DND-41 (cell line): ENCODE measurements around the gene ADAMTSL3.
"Not testable (repeated sequence)": the region's sequence is repeated elsewhere in the genome, so short reads cannot be mapped to it uniquely, and the experiment has no call there.

Experiments
- ATAC-seq: fragments of 200-7000 bp; cut with Tn5 transposase; 3 replicates; pipeline ENCODE4 v1.9.1; 2021; ENCODE audit warnings: low read depth; ENCODE audit not compliant: insufficient read depth
- DNase-seq: peaks from one replicate; pipeline ENCODE4 v3.0.0-alpha.2; 2020
- H2AFZ ChIP-seq: 2 replicates; pipeline ENCODE4 v1.6.0; 2012; ENCODE audit warnings: low read depth, low read length
- H3K27ac ChIP-seq: 2 replicates; pipeline ENCODE4 v1.5.1; 2012; ENCODE audit warnings: low read length, inconsistent platforms
- H3K27me3 ChIP-seq: fragments of 200-600 bp; sonication (generic); 2 replicates; pipeline ENCODE4 v1.6.0; 2012; ENCODE audit warnings: low read length, mild to moderate bottlenecking, inconsistent platforms; ENCODE audit not compliant: insufficient read depth, poor library complexity
- H3K36me3 ChIP-seq: 2 replicates; pipeline ENCODE4 v1.5.1; 2012; ENCODE audit warnings: low read length, inconsistent platforms; ENCODE audit not compliant: insufficient read depth
- H3K4me1 ChIP-seq: 2 replicates; pipeline ENCODE4 v1.5.1; 2012; ENCODE audit warnings: mild to moderate bottlenecking, low read length; ENCODE audit not compliant: insufficient read depth
- H3K4me2 ChIP-seq: 2 replicates; pipeline ENCODE4 v1.6.0; 2012; ENCODE audit warnings: mild to moderate bottlenecking, moderate library complexity, low read length, inconsistent platforms; ENCODE audit not compliant: insufficient read depth
- H3K4me3 ChIP-seq, 2 experiments: fragments of 200-600 bp in 1 of 2; shearing (Covaris generic) in 1 of 2; 2 replicates each; pipeline ENCODE4 v1.5.1; 2012 to 2016; ENCODE audit warnings: inconsistent platforms in 2 of 2, low read length in 2 of 2, mild to moderate bottlenecking in 2 of 2, low read depth in 1 of 2, moderate library complexity in 1 of 2
- H3K79me2 ChIP-seq: 2 replicates; pipeline ENCODE4 v1.6.0; 2012; ENCODE audit warnings: low read length, inconsistent platforms; ENCODE audit not compliant: insufficient read depth
- H3K9ac ChIP-seq: 2 replicates; pipeline ENCODE4 v1.6.0; 2012; ENCODE audit warnings: low read depth, mild to moderate bottlenecking, inconsistent platforms, low read length, moderate library complexity
- H3K9me3 ChIP-seq: 2 replicates; pipeline ENCODE4 v1.5.1; 2012; ENCODE audit warnings: low read length, moderate library complexity, mild to moderate bottlenecking, inconsistent platforms; ENCODE audit not compliant: insufficient read depth, severe bottlenecking
- H4K20me1 ChIP-seq: 2 replicates; pipeline ENCODE4 v1.6.0; 2012; ENCODE audit warnings: low read length; ENCODE audit not compliant: insufficient read depth
- CTCF ChIP-seq: IDR thresholded peaks from 2 replicates; pipeline ENCODE4 v1.5.1; 2012; ENCODE audit warnings: borderline replicate concordance, low read length, moderate library complexity, mild to moderate bottlenecking; ENCODE audit not compliant: poor library complexity, severe bottlenecking; ENCODE audit errors: extremely low read depth
- EZH2 ChIP-seq: IDR thresholded peaks from 3 replicates; pipeline ENCODE4 v1.6.1; 2012; ENCODE audit warnings: borderline replicate concordance, low read depth, mild to moderate bottlenecking, moderate library complexity, low read length, inconsistent platforms; ENCODE audit not compliant: severe bottlenecking

ADAMTSL3 gene

DNA sequence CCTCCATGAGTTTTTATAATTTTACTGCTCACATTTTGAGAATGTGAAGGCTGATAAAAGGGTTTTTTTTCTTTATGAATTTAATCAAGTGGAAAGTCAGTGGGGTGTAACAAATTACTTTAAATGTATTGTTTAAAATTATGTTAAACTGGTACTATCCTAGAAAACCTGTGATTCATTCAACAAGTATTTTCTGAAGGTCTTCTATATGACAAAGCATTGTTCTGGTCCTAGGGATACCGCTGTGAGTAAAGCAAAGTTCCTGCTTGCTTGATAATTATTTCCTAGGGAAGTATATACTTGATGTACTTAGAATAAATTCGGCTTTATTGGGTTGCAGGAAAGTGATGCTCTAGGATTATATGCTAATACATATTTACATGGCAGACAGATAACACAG is 428.8 kb downstream of the ADAMTSL3 start:
- H2AFZ ChIP-seq, result no peak overlapping the region
- H4K20me1 ChIP-seq, result no peaks in the 10 kb centered on the region
- no peaks in the 10 kb centered on the region for H3K4me1 ChIP-seq
- no peak for TF ChIP-seq EZH2
- no peak for TF ChIP-seq CTCF
- H3K36me3 ChIP-seq, result no peaks in the 10 kb centered on the region
- no peaks in the 10 kb centered on the region for H3K9me3 ChIP-seq
- peaks cover 22% of the 10 kb centered on the region for H3K27me3 ChIP-seq
- DNase-seq (no peak), ATAC-seq (no peak)
- H3K9ac ChIP-seq, result no peak overlapping the region
- H3K4me3 ChIP-seq, result no peak overlapping the region
- H3K27ac ChIP-seq, result no peak overlapping the region
- H3K79me2 ChIP-seq, result no peaks in the 10 kb centered on the region
- no peak overlapping the region for H3K4me2 ChIP-seq

DNA sequence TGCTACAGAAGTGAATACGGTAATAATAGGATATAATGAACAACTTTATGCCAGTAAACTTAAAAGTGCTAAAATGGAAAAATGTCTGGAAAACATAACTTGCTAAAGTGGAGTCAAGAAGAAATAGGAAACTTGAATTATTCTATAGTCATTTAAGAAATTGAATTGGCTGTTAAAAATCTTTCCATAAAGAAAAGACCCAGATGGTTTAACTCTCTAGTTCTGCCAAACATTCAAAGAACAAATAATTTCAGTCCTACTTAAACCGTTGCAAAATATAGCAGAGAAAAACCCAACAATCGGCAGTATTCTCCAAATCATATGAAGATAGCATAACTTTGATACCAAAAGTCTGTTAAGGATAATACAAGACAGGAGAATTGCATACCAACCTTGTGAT is 432.1 kb downstream of the ADAMTSL3 start:
- not testable (repeated sequence) for ATAC-seq, H3K4me2 ChIP-seq, H3K27ac ChIP-seq, H3K4me1 ChIP-seq, DNase-seq, H3K79me2 ChIP-seq, H3K9me3 ChIP-seq, H3K9ac ChIP-seq, H3K4me3 ChIP-seq, H3K36me3 ChIP-seq, H3K27me3 ChIP-seq, H2AFZ ChIP-seq, H4K20me1 ChIP-seq
